GM19467 (cell line): ENCODE results near the gene FMOD.
"Not testable (repeated sequence)": the region's sequence is repeated elsewhere in the genome, so short reads cannot be mapped to it uniquely, and the experiment has no call there.

ENCODE experiments used
- ATAC-seq: cut with Tn5 transposase; IDR thresholded peaks from one replicate; pipeline ENCODE4 v1.9.1; 2021; ENCODE audit warnings: mild to moderate bottlenecking, moderate library complexity; ENCODE audit not compliant: unreplicated experiment

The FMOD gene

DNA sequence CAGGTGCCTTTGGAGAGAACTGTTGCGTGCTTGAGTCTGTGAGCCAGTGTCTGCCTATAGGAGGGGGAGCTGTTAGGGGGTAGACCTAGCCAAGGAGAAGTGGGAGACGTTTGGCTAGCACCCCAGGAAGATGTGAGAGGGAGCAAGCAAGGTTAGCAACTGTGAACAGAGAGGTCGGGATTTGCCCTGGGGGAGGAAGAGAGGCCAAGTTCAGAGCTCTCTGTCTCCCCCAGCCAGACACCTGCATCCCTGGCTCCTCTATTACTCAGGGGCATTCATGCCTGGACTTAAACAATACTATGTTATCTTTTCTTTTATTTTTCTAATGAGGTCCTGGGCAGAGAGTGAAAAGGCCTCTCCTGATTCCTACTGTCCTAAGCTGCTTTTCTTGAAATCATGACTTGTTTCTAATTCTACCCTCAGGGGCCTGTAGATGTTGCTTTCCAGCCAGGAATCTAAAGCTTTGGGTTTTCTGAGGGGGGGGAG, 43.2 kb downstream of the FMOD start:
- ATAC-seq = no peak

GRCh38 chr1:203306965-203307541, 43.9 kb downstream of the FMOD start:
- no peak for ATAC-seq

- no peak for ATAC-seq
These were observed 44.6 kb downstream of the FMOD start for GRCh38 chr1:203306089-203306964.

GRCh38 chr1:203305809-203306088, 45.2 kb downstream of the FMOD start:
- peak; percentile 1 for ATAC-seq

DNA sequence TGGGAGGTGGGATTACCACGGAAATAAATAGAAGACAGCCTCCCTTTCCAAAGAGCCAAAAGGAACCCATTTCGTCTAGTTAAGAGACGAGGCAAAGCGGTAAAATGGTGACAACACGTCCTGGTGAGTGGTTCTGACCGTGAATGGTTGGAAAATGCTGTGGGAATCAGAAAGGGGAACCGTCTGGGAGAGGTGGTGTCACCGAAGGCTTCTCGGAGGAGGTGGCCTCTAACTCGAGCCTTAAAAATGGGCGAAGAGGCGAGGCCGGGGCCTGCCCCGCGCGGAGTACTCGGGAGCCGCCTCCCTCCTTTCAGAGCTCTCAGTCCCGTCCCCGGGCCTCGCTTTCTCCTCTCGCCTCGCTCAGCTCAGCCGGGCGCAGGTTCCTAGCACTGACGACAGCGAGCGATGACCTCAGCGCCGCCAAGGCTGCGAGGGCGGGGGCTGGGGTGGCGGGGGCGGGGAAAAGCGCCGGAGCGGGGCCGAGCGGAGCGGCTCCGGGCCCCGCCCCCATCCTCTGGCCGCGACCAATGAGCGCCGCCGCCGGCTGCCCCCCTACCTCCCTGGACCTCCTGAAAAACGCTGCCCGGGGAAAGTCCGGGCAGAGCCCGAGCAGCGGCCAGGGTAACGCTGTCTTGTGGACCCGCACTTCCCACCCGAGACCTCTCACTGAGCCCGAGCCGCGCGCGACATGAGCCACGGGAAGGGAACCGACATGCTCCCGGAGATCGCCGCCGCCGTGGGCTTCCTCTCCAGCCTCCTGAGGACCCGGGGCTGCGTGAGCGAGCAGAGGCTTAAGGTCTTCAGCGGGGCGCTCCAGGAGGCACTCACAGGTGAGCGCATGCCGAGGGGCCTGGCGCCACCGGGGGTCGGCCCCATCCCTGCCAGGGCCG, 45.8 kb downstream of the FMOD start, which contains the start of gene BTG2:
Gene BTG2, plus strand, starts transcription at position 601 of the 890 bp plus-strand sequence. Its CDS starts 88 bp downstream, at position 689.
- ATAC-seq = peak; percentile 68

DNA sequence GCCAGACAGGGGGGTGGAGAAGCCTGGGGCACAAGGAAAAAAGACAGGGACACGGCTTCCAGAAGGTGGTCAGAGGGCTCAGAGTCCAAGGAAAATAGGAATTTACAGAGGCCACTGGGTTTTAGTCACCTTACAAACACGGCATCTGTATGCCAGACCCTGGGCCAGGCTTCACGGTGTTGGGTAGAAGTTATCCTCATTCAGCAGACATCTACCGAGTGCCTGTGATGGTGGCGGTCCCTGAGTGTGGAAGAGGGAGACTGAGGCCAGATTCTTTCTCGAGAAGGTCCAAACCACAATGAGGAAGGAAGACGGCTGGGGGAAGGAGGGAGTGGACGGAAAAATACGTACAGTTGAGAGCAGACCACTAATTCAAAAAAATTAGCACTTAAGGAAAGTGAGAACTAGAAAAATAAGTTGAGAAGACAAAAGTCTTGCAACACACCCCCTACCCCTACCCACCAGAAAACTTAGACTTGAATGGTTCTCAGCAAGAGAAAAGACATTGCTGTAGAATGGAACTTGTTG, 46.5 kb downstream of the FMOD start:
- no peak for ATAC-seq

- ATAC-seq = no peak
These were observed 48.0 kb downstream of the FMOD start for GRCh38 chr1:203302894-203303293.

- ATAC-seq = no peak
These were observed 48.5 kb downstream of the FMOD start for GRCh38 chr1:203302456-203302855.

DNA sequence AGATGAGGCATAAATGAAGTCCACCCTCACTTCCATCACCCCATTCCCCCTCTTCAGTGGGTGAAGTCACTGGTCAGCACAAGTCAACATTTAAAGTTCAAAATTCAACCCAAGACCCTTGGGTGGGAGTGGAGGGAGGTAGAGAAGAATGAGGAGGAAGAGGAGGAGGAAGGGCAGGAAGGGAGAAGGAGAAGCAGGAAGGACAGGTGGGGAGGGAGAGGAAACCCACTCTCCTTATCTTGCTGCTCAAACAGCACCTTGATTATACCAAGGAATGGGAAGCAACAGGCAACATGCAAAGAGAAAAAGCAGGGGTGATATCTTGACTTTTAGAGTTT, 49.6 kb downstream of the FMOD start:
- ATAC-seq = no peak

DNA sequence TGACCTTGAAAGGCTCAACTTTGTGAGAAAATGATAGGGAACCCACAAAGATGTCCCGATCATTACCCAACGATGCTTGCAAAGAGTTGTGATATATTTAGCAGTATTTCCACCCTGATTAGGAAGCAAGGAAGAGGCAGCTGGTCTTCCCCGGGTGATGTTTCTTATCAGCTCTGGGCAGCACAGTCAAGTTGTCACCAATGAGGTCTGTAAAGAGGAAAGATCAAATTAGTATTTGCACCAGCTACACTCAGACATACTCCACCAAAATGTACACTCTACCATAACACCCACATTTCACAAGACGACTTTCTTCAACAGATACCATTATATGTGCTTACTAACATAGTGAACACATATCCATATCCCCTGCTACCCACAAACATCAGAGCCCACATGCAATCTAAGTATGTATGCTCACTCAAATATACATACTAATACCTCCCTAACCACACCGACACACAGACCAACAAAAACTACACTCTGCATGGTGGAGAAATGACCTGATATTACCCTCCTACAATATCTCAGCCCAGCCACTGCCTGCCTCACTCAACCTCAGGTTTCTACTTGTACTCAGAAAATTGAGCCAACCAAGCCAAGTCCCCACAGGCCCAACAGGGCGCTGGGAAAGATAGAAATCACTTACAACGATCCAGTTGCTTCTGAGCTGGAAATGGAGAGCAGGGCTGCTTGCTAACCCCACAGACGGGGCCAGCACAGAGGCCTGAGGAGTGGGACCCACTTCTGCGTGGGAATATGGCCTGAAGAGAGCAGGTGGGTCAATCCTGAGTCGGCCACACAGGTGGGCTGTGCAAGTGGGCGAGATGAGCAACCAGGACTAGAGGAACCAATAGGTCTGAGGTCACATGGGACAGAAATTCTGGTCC, 50.2 kb downstream of the FMOD start:
- ATAC-seq = no peak

- not testable (repeated sequence) for ATAC-seq
These were observed 51.0 kb downstream of the FMOD start for GRCh38 chr1:203299719-203300429.

- ATAC-seq = peak; percentile 44
These were observed 51.8 kb downstream of the FMOD start for GRCh38 chr1:203299169-203299568.

GRCh38 chr1:203296460-203297073, 54.4 kb downstream of the FMOD start:
- no peak for ATAC-seq

DNA sequence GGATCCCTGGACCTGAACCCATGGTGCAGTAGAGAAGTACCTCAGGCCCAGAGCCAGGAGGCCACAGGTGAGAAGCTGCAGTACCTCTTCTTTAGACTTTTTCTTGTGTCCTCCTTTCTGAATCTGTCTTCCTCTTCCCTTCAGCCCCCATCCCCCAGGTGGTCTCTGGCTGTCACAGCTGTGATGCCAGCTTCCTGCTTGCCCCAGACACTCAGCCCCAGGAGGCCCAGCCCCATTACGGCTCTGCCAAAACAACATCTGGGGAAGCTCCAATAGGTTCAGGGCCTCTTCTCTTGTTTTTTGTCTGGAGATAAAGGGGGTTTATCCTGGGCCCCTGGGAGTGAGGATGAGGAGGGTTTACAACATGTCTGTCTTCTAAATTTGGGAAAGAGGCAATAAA, 55.1 kb downstream of the FMOD start:
- no peak for ATAC-seq

DNA sequence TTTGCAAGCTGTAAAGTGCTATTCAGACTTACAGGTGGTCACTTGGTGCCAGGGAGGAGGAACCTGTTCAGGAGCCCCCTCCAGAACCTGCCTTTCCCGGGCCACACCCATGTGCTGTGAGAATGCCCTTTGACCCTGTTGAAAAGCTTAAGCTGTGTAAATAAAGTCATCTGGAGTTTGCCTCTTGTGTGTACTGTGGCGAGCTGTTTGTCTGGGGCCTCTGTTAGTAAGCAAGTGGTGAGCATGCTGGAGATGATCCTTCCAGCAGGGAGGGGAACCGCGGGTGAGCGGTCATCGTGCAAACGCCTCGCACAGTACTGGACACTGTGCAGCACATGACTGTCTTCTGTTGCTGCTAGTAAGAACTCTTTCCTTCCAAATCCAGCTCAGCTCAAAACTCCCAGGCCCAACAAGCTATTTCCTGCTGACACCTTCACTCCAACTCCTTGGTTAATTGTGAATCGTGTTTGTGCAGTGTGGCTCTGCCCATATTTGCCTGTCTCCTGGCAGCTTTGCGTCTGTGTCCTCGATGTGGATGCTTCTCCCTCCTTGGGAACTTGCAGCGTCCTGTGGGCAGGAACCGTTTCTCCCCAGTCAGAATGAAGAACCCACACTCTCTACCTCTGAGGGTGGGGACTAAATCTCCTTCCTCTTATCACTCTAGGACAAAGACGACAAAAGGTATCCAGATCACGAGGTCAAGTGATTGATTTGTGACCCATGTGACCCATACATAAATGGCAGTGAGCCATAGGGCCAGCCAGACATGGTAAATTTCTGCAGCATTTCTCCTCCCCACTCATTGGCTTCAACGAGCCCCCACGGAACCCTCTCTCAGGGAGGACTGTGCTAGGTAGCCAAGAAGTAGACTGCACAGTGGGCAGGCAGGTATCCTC, 59.5 kb downstream of the FMOD start:
- ATAC-seq = no peak
